ENCODE data around the gene TRPM3. TPM values are rescaled to one million over a fixed set of nuclear protein-coding genes. Genes with fewer than 3 reads are reported as not detected.
A peak's percentile ranks its signal among the peaks of the same experiment; 100 is the strongest.

The TRPM3 gene
- total RNA-seq, 1 donor, result 0.72 TPM

GRCh38 chr9:70532716-70533115, 588.7 kb downstream of the TRPM3 start:
- no peaks in the 10 kb centered on the region for H4K20me1 ChIP-seq (ENCODE audit: insufficient read depth, low read length)
- no peaks in the 10 kb centered on the region for H3K27me3 ChIP-seq (ENCODE audit: insufficient read depth, low read length)
- TF ChIP-seq CTCF (IDR thresholded peaks at IDR 0.05; ENCODE audit: extremely low read depth, low read depth, low read length), result no peak
- no peak overlapping the region for H3K4me3 ChIP-seq (ENCODE audit: insufficient read depth, low read length)
- H3K4me2 ChIP-seq (ENCODE audit: insufficient read depth, low read length), result no peak overlapping the region
- H3K9me3 ChIP-seq (ENCODE audit: low read depth, low read length), result no peaks in the 10 kb centered on the region
- no peak overlapping the region for H3K27ac ChIP-seq (ENCODE audit: low read depth, low read length)
- H3K4me1 ChIP-seq (ENCODE audit: insufficient read depth, low read length), result peaks cover 25% of the 10 kb centered on the region
- no peak for DNase-seq (ENCODE audit: insufficient read length, low spot score, missing footprints)
- no peaks in the 10 kb centered on the region for H3K36me3 ChIP-seq (ENCODE audit: insufficient read depth, low read length)
- H2AFZ ChIP-seq (ENCODE audit: low read length), result no peak overlapping the region
- H3K79me2 ChIP-seq (ENCODE audit: insufficient read depth, low read length), result no peaks in the 10 kb centered on the region

GRCh38 chr9:70531311-70531710, 590.1 kb downstream of the TRPM3 start:
- Histone ChIP-seq H4K20me1 (ENCODE audit: insufficient read depth, low read length) (no peaks in the 10 kb centered on the region), H2AFZ (ENCODE audit: low read length) (no peak overlapping the region), H3K79me2 (ENCODE audit: insufficient read depth, low read length) (no peaks in the 10 kb centered on the region), H3K4me1 (ENCODE audit: insufficient read depth, low read length) (peaks cover 25% of the 10 kb centered on the region), H3K9me3 (ENCODE audit: low read depth, low read length) (no peaks in the 10 kb centered on the region), H3K4me3 (ENCODE audit: insufficient read depth, low read length) (no peak overlapping the region), H3K4me2 (ENCODE audit: insufficient read depth, low read length) (no peak overlapping the region), H3K36me3 (ENCODE audit: insufficient read depth, low read length) (no peaks in the 10 kb centered on the region), H3K27me3 (ENCODE audit: insufficient read depth, low read length) (no peaks in the 10 kb centered on the region), H3K27ac (ENCODE audit: low read depth, low read length) (no peak overlapping the region)
- TF ChIP-seq CTCF (IDR thresholded peaks at IDR 0.05; ENCODE audit: extremely low read depth, low read depth, low read length), result no peak
- DNase-seq (ENCODE audit: insufficient read length, low spot score, missing footprints), result no peak

GRCh38 chr9:70530716-70531115, 590.7 kb downstream of the TRPM3 start:
- H3K9me3 ChIP-seq (ENCODE audit: low read depth, low read length), result no peaks in the 10 kb centered on the region
- no peak for DNase-seq (ENCODE audit: insufficient read length, low spot score, missing footprints)
- no peak for TF ChIP-seq CTCF (IDR thresholded peaks at IDR 0.05; ENCODE audit: extremely low read depth, low read depth, low read length)
- H3K27ac ChIP-seq (ENCODE audit: low read depth, low read length), result no peak overlapping the region
- H3K36me3 ChIP-seq (ENCODE audit: insufficient read depth, low read length), result no peaks in the 10 kb centered on the region
- H3K27me3 ChIP-seq (ENCODE audit: insufficient read depth, low read length), result no peaks in the 10 kb centered on the region
- no peak overlapping the region for H2AFZ ChIP-seq (ENCODE audit: low read length)
- peaks cover 20% of the 10 kb centered on the region for H3K4me1 ChIP-seq (ENCODE audit: insufficient read depth, low read length)
- H3K79me2 ChIP-seq (ENCODE audit: insufficient read depth, low read length), result no peaks in the 10 kb centered on the region
- no peak overlapping the region for H3K4me3 ChIP-seq (ENCODE audit: insufficient read depth, low read length)
- H3K4me2 ChIP-seq (ENCODE audit: insufficient read depth, low read length), result no peak overlapping the region
- no peaks in the 10 kb centered on the region for H4K20me1 ChIP-seq (ENCODE audit: insufficient read depth, low read length)

- Histone ChIP-seq H3K36me3 (ENCODE audit: insufficient read depth, low read length) (no peaks in the 10 kb centered on the region), H3K79me2 (ENCODE audit: insufficient read depth, low read length) (no peaks in the 10 kb centered on the region), H3K9me3 (ENCODE audit: low read depth, low read length) (peaks cover 2% of the 10 kb centered on the region), H4K20me1 (ENCODE audit: insufficient read depth, low read length) (no peaks in the 10 kb centered on the region), H2AFZ (ENCODE audit: low read length) (peak overlapping the region; percentile 43), H3K4me1 (ENCODE audit: insufficient read depth, low read length) (peaks cover 23% of the 10 kb centered on the region), H3K27me3 (ENCODE audit: insufficient read depth, low read length) (no peaks in the 10 kb centered on the region), H3K4me3 (ENCODE audit: insufficient read depth, low read length) (no peak overlapping the region), H3K27ac (ENCODE audit: low read depth, low read length) (no peak overlapping the region), H3K4me2 (ENCODE audit: insufficient read depth, low read length) (no peak overlapping the region)
- no peak for DNase-seq (ENCODE audit: insufficient read length, low spot score, missing footprints)
- no peak for TF ChIP-seq CTCF (IDR thresholded peaks at IDR 0.05; ENCODE audit: extremely low read depth, low read depth, low read length)
These were observed 591.6 kb downstream of the TRPM3 start for GRCh38 chr9:70529833-70530232.
